Activated naive CD4-positive, alpha-beta T cell treated with anti-CD3 and anti-CD28 coated beads, Interleukin-2, amount 10 ng/mL, durations not matched to agents 7 days and 5 days (primary cell): ENCODE measurements around the gene HRAS.
A peak's percentile ranks its signal among the peaks of the same experiment; 100 is the strongest.

Experiments
- CTCF ChIA-PET: fragments of 350-600 bp; sonication (Branson Sonifier 250); formaldehyde crosslinking; loops from one replicate; lab custom pipeline; 2021; ENCODE audit warnings: antibody characterized with exemption; lab: Charles Lee
- DNase-seq: peaks from one replicate; pipeline ENCODE4 v3.0.0-alpha.2; 2020
- H3K27ac Mint-ChIP-seq: one replicate; pipeline ENCODE4 v1.8.0; 2021; ENCODE audit warnings: mild to moderate bottlenecking, moderate library complexity, mixed read lengths
- H3K27me3 Mint-ChIP-seq: one replicate; pipeline ENCODE4 v1.8.0; 2021; ENCODE audit warnings: mild to moderate bottlenecking, mixed read lengths
- H3K36me3 Mint-ChIP-seq: one replicate; pipeline ENCODE4 v1.8.0; 2021; ENCODE audit warnings: mixed read lengths
- H3K4me1 Mint-ChIP-seq: one replicate; pipeline ENCODE4 v1.8.0; 2021; ENCODE audit warnings: mixed read lengths
- H3K4me3 Mint-ChIP-seq: one replicate; pipeline ENCODE4 v1.8.0; 2021; ENCODE audit warnings: mild to moderate bottlenecking, moderate library complexity, mixed read lengths
- H3K9me3 Mint-ChIP-seq: one replicate; pipeline ENCODE4 v1.8.0; 2021; ENCODE audit warnings: mixed read lengths

HRAS gene

DNA sequence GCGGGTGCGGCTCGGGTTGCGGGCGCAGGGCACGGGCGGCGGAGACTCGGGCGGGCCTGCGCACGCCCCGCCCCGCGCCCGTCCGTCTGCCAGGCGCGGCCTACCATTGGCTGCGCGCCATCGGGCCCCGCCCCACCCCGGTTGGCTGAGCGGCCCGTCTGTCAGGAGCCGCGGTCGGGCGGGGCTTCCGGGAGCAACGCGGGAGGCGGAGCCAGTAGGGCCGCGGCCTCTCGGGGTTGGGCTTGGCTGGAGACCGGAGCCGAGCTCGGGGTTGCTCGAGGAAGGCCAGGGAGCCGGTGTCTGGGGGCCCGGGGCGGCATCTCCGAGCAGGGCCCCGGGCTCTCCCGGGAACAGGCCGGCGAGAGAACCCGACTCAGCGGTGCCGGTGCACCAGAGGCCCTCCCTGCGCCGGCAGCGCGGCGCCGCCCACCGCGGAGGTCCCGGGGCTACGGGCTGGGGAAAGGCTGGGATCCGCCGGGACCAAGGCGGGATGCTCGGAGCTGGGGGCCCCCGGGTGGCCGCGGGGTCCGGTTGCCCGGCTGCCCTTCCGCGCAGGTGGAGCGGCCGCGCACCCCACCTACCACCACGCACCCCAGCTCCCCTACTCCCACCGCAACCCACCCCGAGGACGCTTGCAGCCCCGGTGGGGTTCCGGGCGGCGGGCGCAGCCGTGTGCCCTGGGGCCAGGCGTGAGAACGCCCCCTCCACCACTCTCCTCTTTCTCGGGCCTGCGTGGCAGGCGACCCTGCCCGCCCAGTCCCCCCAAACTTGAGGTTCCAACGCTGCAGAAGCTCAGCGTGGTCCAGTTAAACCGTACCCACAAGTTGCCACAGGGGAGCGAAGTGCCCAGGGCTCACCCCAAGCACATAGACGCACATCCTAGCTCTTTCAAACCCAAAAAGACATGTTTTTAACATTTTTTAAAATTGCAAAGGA, at the start of gene HRAS:
HRAS (minus strand) TSS at position 58 of the 936 bp plus-strand sequence.
- CTCF ChIA-PET: interaction anchor here (0.8 to 1.7 kb wide), 4 partner anchors 13 to 105 kb away, joined by 3 to 4 read pairs (median 3); no protein-coding TSS in a partner anchor
- DNase-seq: peak; percentile 95
- H3K27me3 Mint-ChIP-seq: peaks cover 29% of the 10 kb centered on the region
- peaks cover 25% of the 10 kb centered on the region for H3K4me1 Mint-ChIP-seq
- peaks cover 8% of the 10 kb centered on the region for H3K36me3 Mint-ChIP-seq
- H3K4me3 Mint-ChIP-seq: peak within 1 kb of the TSS; percentile 86
- peak within 1 kb of the TSS; percentile 94 for H3K27ac Mint-ChIP-seq
- H3K9me3 Mint-ChIP-seq: no peaks in the 10 kb centered on the region

DNA sequence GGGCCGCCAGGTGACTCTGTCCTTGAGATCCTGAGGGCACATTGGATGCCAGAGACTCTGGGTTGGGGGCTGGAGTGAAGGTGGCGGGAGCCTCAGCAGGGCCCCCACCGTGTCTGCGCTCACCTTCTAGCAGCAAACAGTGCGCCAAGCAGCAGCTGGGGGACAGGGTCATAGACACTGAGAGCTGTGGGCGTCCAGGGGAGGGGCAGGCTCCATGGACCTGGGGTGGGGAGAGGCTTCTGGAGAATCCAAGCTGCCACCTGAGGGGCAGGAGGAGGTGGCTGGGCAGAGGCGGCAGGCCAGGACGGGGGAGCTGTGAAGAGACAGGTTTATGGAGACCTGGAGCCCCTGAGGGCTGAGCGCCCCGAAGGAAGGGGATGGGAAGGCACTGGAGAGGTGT, 48.9 kb upstream of the HRAS start:
- CTCF ChIA-PET: no interaction called here
- no peaks in the 10 kb centered on the region for H3K9me3 Mint-ChIP-seq
- no peaks in the 10 kb centered on the region for H3K27me3 Mint-ChIP-seq
- H3K27ac Mint-ChIP-seq: no peak overlapping the region
- H3K4me3 Mint-ChIP-seq: no peak overlapping the region
- DNase-seq: no peak
- H3K36me3 Mint-ChIP-seq: peaks cover 46% of the 10 kb centered on the region
- peaks cover 43% of the 10 kb centered on the region for H3K4me1 Mint-ChIP-seq

DNA sequence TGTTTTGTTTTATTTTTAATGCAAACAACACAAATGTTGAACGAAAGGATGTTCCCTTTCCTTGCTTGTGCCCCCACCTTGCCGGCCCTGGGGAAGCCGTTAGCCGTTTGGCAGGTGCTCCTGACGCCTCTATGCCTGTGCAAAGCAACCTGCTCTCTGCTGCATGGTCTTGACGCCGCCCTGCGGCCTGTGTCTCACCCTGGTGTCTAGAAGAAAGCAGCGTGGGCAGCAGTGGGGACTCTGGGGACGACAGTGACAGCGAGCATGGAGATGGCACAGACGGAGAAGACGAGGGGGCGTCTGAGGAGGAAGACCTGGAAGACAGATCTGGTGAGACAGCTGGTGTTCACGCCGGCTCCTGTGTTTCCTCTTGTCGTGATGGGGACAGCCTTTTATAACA, 46.4 kb upstream of the HRAS start:
- no peak overlapping the region for H3K27ac Mint-ChIP-seq
- no peak overlapping the region for H3K4me3 Mint-ChIP-seq
- peaks cover 41% of the 10 kb centered on the region for H3K4me1 Mint-ChIP-seq
- H3K9me3 Mint-ChIP-seq: no peaks in the 10 kb centered on the region
- no peaks in the 10 kb centered on the region for H3K27me3 Mint-ChIP-seq
- peaks cover 32% of the 10 kb centered on the region for H3K36me3 Mint-ChIP-seq
- no peak for DNase-seq
- CTCF ChIA-PET: no interaction called here

DNA sequence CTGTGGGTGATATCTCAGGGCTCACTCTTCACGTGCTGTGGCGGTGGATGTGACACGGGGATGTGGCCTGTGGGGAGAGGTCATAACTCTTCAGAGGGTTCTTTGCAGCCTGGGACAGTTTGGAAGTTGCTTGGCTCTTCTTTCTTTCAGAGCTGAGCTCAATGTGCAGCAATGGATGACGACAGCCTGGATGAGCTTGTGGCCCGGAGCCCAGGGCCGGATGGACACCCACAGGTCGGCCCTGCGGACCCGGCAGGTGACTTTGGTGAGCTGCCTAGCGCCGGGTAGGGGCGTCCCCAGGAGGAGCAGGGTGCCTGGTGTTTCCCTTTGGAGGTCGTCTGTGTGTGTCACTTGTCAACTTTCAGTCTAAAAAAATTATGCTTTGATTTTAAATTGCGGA, 46.0 kb upstream of the HRAS start:
- Mint-ChIP-seq H3K4me1 (peaks cover 38% of the 10 kb centered on the region), H3K36me3 (peaks cover 30% of the 10 kb centered on the region), H3K27me3 (no peaks in the 10 kb centered on the region), H3K4me3 (no peak overlapping the region), H3K9me3 (no peaks in the 10 kb centered on the region), H3K27ac (no peak overlapping the region)
- CTCF ChIA-PET: no interaction called here
- DNase-seq: no peak

DNA sequence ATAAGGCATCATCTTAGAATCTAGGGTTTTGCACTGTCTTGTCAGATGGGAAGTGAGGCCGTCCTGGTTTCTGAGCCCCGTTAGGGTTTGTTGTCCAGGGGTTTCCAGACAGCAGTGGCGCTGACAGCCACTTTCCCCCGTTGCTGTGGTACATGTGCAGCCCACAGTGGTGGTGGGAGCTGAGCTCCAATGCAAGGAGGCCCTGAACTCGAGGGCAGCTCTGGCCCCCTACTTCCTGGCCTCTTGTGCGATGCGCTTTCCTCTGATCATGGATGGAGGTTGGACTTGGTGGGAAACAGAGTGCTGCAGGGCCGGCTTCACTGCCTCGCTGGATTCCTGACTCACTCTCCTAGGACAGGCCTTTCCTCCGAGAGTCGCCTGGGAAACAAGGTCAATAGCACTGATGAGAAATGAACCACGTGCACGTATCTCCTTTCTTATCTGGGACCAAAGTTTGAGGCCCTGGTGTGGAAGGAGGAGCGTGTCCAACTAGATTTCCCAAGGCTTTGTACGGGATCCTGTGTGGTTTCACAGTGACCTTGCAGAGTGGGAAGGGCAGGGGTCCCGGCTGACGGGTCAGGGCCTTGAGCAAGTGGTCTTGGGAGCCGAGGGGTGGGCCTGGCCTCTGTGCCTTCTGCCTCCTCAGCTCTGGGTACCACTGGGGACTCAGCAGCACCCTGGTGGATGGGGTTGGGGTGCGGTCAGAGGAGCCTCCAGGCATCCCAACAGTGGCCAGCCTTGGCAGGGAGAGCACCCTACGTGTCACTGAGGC, 44.6 kb upstream of the HRAS start:
- peaks cover 2% of the 10 kb centered on the region for H3K27me3 Mint-ChIP-seq
- no peak for DNase-seq
- CTCF ChIA-PET: no interaction called here
- H3K36me3 Mint-ChIP-seq: peaks cover 26% of the 10 kb centered on the region
- no peak overlapping the region for H3K4me3 Mint-ChIP-seq
- no peaks in the 10 kb centered on the region for H3K9me3 Mint-ChIP-seq
- peaks cover 35% of the 10 kb centered on the region for H3K4me1 Mint-ChIP-seq
- H3K27ac Mint-ChIP-seq: no peak overlapping the region

DNA sequence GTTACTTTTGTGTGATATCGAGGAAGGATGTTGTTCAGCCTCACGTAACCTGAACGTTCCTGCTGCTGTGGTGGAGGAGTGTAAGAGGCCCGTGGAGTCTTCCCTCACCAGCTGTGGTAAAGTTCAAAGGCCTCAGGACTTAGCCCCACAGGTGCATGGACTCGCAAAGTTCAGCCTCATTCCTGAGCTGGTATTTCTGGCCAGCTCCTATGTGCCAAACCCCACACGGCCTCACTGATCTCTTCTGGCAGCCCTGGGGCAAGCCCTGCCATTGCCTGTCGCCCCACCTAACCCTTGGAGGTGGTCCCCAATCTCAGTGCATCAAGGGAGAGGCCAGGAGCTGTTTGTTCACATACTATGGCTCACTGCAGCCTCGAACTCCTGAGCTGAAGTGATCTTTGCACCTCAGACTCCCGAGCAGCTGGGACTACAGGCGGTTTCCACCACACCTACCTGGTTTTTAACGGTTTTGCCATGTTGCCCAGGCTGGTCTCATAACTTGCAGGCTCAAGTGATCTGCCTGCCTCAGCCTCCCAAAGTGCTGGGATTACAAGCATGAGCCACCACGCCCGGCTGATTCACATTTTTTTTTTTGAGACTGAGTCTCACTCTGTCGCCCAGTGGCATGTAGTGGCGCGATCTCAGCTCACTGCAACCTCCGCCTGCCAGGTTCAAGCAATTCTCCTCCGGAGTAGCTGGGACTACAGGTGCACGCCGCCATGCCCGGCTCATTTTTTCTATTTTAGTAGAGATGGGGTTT, 43.1 kb upstream of the HRAS start:
- H3K36me3 Mint-ChIP-seq: peaks cover 19% of the 10 kb centered on the region
- peaks cover 12% of the 10 kb centered on the region for H3K27me3 Mint-ChIP-seq
- peaks cover 50% of the 10 kb centered on the region for H3K4me1 Mint-ChIP-seq
- CTCF ChIA-PET: interaction anchor here (1.0 to 1.5 kb wide), 2 partner anchors 9 to 16 kb away, joined by 3 to 4 read pairs; no protein-coding TSS in a partner anchor
- H3K4me3 Mint-ChIP-seq: peak overlapping the region; percentile 90
- no peak for DNase-seq
- H3K27ac Mint-ChIP-seq: peak overlapping the region; percentile 73
- no peaks in the 10 kb centered on the region for H3K9me3 Mint-ChIP-seq

DNA sequence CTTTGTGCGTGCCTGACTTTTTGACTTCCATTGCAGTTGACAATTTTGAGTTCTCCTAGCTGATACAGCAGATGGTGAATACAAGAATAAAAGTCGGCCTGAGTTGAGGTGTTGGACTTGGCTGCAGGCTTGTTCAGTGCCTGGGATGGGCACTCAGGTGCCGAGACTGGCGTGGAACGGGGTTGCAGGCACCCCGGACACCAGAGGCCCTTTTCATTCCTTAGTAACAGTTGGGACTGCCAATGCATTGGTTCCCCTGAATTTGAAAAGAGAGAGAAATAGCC, 42.2 kb upstream of the HRAS start:
- Mint-ChIP-seq H3K4me1 (peaks cover 54% of the 10 kb centered on the region), H3K27me3 (peaks cover 12% of the 10 kb centered on the region), H3K4me3 (peak overlapping the region; percentile 90), H3K27ac (peak overlapping the region; percentile 87), H3K9me3 (no peaks in the 10 kb centered on the region), H3K36me3 (peaks cover 17% of the 10 kb centered on the region)
- CTCF ChIA-PET: interaction anchor here (1.5 kb wide), 1 partner anchor 10 kb away, joined by 3 read pairs; no protein-coding TSS in a partner anchor
- DNase-seq: no peak

DNA sequence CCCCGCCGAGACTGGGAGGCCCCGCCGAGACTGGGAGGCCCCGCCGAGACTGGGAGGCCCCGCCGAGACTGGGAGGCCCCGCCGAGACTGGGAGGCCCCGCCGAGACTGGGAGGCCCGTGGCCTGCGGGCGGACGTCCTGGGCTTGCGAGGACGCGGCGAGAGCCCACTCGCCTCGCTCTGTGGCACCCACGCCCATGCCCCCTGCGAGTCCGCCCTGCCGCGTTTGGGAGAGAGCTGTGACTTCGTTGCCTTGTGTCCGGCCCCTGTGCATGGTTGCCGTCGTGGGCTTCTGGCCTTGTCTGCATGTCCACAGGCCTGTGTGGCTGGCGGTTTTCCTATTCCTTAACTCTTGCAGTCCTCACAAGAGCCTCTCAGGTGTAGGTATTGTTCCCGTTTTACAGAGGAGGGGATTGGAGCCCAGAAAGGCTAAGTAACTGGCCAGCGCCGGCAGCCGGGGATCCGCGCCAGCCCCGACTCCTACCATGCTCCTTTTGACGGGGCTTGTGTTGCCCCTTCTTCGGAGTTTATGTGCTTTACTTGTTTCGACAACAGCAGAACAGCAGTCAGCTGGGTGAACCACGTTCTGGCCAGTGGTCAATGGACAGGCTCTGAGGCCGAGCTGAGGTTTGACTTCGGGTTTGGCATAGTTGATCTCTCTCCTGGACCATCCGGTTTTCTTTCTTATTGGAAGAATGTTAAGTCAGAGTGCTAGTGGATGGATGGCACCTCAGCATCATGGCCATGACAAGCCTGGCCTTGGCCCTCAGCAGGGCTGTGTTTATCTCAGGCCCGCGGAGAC, 41.6 kb upstream of the HRAS start:
- Mint-ChIP-seq H3K36me3 (peaks cover 15% of the 10 kb centered on the region), H3K27ac (peak overlapping the region; percentile 87), H3K4me3 (peak overlapping the region; percentile 90), H3K4me1 (peaks cover 54% of the 10 kb centered on the region), H3K27me3 (peaks cover 12% of the 10 kb centered on the region), H3K9me3 (no peaks in the 10 kb centered on the region)
- CTCF ChIA-PET: no interaction called here
- DNase-seq: peak; percentile 39

DNA sequence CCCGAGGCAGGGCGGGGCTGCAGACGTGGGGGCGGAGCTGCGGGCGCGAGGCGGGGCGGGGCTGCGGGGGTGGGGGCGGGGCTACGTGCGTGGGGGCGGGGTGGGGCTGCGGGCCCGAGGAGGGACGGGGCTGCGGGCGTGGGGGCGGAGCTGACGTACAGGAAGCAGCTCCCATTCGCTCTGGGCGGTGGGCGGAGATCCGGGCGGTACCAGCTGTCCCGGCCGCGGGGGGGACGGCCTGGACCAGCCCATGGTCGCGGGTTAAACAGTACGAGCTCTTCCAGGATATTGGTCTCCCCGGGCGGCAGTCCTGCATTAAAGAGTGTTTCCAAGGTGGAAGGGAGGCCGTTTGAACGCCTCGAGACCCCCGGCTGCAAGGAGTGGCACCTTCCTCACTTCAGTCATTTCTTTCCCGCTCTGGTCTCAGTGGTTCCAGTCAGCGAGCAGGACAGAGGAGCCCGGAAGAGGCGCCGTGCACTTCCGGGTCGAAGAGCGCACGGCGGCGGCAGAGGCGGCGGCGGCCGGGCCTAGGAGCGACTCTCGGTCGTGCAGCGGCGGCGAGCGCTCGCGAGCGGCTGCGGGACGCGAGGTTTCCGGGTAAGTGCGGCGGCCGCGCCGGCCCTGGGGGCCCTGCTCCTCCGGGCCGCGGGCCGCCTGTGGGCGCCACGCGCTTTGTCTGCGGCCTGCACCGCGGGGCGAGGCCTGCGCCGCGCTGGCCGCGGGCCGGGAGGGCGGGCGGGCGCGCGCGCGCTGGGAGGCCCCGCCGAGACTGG, 40.8 kb upstream of the HRAS start, which contains the start of gene PHRF1:
PHRF1 (plus strand) TSS at position 475 of the 773 bp plus-strand sequence. CDS start 5,043 bp downstream, outside the sequence.
- CTCF ChIA-PET: interaction anchor here (0.9 to 1.6 kb wide), 3 partner anchors 10 to 37 kb away, joined by 3 to 5 read pairs (median 4); no protein-coding TSS in a partner anchor
- Mint-ChIP-seq H3K9me3 (no peaks in the 10 kb centered on the region), H3K36me3 (peaks cover 7% of the 10 kb centered on the region), H3K27ac (peak within 1 kb of the TSS; percentile 95), H3K4me1 (peaks cover 52% of the 10 kb centered on the region), H3K27me3 (peaks cover 13% of the 10 kb centered on the region), H3K4me3 (peak within 1 kb of the TSS; percentile 90)
- DNase-seq: peak; percentile 95

DNA sequence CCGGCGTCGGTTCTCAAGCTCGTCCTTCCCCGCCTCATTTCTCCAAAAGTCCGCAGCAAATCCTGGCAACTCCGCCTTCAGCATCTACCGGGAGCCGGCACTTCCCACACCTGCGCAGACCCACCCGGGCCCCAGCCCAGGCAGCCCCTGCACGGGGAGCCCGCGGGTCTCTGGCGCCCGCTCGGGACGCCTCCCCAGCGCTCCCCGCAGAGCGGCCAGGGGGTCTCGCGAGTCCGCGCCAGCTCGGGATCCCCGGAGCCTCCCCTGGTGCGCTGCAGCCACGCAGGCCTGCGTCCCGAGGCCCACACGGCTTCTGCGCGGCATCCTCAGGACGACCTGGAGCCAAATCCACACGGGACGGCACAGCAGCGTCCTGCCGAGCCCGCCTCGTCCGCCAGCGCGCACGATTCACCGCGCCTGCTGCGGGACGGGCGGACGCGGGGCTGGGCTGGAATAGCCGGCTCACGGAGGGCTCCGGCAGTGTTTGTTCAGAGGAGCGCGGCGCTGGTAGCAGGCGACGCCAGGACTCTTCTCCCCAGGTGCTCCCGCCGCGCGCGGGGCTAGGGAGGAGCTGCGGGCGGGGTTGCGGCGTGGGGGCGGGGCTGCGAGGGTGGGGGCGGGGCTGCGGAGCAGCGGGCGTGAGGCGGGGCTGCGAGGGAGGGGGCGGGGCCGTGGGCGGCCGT, 40.1 kb upstream of the HRAS start:
- Mint-ChIP-seq H3K4me1 (peaks cover 50% of the 10 kb centered on the region), H3K4me3 (peak overlapping the region; percentile 89), H3K27me3 (peaks cover 17% of the 10 kb centered on the region), H3K36me3 (peaks cover 5% of the 10 kb centered on the region), H3K27ac (peak overlapping the region; percentile 70), H3K9me3 (no peaks in the 10 kb centered on the region)
- CTCF ChIA-PET: interaction anchor here (0.9 to 1.6 kb wide), 3 partner anchors 9 to 38 kb away, joined by 3 to 5 read pairs (median 4); no protein-coding TSS in a partner anchor
- DNase-seq: no peak

DNA sequence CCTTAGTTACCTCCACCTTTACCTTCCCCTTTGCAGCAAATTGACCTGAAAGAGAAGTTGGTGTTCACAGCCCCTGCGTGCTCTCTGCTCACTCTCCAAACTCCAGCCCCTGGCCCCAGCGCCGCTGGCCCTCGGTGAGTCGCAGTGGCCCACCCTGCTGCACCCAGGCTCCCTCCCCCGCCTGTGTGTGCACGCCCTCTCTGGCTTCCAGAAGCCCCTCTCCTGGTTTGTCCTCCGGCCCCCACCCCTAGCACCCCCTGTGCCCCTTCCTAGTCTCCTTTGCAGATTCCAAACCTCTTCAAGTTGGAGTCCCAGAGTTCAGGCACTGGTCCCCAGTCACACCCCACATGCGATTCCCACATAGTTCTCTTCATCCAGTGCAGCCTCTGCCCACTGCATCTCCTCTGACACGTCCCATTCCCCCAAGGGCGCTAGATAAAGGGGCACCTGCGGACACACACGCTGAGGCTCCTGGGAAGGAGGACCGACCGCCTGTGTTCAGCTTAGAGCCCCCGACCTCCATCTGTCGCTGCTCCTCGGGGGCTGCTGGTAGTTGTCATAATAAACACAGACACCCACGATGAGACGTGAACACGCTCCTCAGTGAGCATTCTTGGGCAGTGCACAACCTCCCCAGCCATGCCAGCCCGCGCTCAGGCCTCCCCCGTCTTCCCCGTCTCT, 39.4 kb upstream of the HRAS start:
- Mint-ChIP-seq H3K36me3 (peaks cover 5% of the 10 kb centered on the region), H3K4me1 (peaks cover 49% of the 10 kb centered on the region), H3K27ac (peak overlapping the region; percentile 70), H3K27me3 (peaks cover 22% of the 10 kb centered on the region), H3K4me3 (peak overlapping the region; percentile 89), H3K9me3 (no peaks in the 10 kb centered on the region)
- DNase-seq: peak; percentile 50
- CTCF ChIA-PET: interaction anchor here (1.1 to 1.6 kb wide), 2 partner anchors 9 to 19 kb away, joined by 4 to 5 read pairs; no protein-coding TSS in a partner anchor
